Omental fat pad (tissue), 4 donors: ENCODE results near the gene F2RL2. TPM values are rescaled to one million over a fixed set of nuclear protein-coding genes. Genes with fewer than 3 reads are reported as not detected.

ENCODE experiments used
- ATAC-seq: fragments of 150-250 bp; one replicate; pipeline ENCODE4 v1.9.1; 2016; ENCODE audit warnings: mild to moderate bottlenecking, moderate library complexity; ENCODE audit not compliant: low FRiP score
- DNase-seq: peaks from one replicate; pipeline ENCODE4 v3.0.0-alpha.2; 2019; ENCODE audit warnings: low spot score
- total RNA-seq, 4 donors: library from RNA; depleted of rRNA; stranded (reverse); fragments of >200 nt; gene quantifications; one replicate each; pipeline ENCODE4 v1.1.0, GENCODE V29; 2016
- TF ChIP-seq, protein P1 (sequence below), 3 donors: fragments of 450-650 bp; IDR thresholded peaks; one replicate each; pipeline ENCODE4 v1.5.1; 2016 to 2017; ENCODE audit warnings: antibody characterized with exemption in 3 of 3, mild to moderate bottlenecking in 3 of 3, moderate library complexity in 2 of 3

The F2RL2 gene
- total RNA-seq, 4 donors from 2014 or later, result 0.28 to 0.63 TPM; not detected in 2

DNA sequence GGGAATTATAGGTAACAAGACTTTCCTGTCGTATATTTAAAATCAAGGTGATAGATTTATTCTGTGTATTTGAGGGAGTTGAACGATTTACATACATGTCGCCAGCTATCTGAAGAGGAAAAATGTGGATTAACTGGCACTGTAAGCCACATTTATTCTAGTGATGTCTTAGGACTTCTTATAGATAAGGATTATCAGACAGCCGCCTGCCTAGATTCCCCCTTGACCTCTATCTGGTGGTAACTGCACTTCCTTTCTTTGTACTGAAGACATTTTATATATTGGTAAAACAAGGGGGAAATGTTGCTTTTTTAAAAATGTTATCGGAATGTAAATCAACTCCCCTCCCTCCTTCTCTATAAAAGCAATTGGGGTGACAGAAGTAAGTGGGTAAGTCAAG lies 39.3 kb upstream of the F2RL2 start:
- TF ChIP-seq, protein P1, sequence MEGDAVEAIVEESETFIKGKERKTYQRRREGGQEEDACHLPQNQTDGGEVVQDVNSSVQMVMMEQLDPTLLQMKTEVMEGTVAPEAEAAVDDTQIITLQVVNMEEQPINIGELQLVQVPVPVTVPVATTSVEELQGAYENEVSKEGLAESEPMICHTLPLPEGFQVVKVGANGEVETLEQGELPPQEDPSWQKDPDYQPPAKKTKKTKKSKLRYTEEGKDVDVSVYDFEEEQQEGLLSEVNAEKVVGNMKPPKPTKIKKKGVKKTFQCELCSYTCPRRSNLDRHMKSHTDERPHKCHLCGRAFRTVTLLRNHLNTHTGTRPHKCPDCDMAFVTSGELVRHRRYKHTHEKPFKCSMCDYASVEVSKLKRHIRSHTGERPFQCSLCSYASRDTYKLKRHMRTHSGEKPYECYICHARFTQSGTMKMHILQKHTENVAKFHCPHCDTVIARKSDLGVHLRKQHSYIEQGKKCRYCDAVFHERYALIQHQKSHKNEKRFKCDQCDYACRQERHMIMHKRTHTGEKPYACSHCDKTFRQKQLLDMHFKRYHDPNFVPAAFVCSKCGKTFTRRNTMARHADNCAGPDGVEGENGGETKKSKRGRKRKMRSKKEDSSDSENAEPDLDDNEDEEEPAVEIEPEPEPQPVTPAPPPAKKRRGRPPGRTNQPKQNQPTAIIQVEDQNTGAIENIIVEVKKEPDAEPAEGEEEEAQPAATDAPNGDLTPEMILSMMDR (IDR thresholded peaks at IDR 0.05), result no peak
- ATAC-seq, result no peak
- no peak for DNase-seq

DNA sequence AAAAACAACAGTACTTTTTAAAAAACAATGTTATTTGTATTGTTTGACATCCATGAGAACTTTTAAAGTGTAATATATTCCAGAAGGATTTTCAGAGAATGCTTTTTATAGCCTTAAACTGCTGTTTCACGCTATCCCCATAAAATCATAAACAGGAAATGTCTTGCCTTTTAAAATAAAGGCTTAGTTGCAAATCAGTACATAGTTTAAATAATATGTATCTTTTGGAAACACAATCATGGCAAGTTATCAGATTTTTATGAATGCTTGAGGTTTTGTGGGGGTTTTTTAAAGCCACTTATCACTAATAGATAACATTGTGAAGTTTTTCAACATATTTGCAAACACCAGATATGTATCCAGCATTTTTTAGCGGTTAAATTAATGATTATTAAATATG lies 37.2 kb upstream of the F2RL2 start:
- TF ChIP-seq, protein P1 (IDR thresholded peaks at IDR 0.05), result no peak
- DNase-seq, result no peak
- no peak for ATAC-seq

DNA sequence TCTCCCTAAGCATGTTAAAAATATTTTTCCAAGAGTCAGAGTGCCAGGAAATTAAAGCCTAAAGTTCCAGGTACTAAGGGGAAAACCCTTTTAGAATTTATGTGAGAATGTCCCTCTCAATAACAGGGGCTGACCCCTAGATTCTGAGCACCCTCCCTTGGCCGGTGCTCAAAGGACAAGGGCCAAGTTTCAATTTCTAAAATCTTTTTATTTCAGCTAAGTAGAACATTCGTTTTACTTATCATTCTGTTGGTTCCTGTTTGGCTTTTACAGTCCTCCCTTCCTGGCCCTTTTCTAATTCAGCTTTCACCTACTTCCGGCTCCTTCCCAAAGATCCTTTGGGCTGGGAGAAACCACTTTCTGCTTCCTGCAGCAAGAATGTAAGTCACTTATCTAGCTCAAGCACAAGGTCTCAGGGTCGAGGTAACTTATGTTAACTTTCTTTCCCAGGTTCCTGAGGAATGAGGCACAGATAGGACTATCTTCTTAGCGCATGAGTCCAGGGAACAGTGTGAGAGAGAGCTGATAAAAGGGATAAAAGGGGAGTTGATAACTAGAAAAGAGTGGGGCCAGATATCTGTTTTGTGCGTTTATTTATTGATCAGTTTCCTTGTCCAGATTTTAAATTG lies 34.6 kb upstream of the F2RL2 start:
- TF ChIP-seq, protein P1 (IDR thresholded peaks at IDR 0.05), result no peak
- ATAC-seq, result no peak
- DNase-seq, result no peak

DNA sequence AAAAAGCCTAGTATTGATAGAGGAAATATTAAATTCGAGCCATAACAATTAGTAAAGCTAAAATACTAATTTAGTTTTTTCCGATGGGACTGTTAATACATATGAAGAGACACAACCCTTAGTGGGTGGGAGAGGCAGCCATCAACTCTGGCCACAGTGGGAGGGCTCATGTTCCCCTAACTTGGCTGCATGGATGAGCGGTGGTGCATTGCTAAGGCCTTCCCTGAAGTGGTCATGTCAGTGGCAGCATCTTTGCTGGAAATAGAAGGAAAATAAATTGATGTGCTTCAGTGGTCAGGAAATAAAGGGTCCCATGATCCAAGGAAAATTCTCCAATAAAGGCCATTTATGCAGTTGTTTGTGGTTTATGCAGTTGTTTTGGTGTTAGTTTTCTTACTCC lies 33.9 kb upstream of the F2RL2 start:
- DNase-seq (no peak), ATAC-seq (no peak)
- TF ChIP-seq, protein P1 (IDR thresholded peaks at IDR 0.05), result no peak

DNA sequence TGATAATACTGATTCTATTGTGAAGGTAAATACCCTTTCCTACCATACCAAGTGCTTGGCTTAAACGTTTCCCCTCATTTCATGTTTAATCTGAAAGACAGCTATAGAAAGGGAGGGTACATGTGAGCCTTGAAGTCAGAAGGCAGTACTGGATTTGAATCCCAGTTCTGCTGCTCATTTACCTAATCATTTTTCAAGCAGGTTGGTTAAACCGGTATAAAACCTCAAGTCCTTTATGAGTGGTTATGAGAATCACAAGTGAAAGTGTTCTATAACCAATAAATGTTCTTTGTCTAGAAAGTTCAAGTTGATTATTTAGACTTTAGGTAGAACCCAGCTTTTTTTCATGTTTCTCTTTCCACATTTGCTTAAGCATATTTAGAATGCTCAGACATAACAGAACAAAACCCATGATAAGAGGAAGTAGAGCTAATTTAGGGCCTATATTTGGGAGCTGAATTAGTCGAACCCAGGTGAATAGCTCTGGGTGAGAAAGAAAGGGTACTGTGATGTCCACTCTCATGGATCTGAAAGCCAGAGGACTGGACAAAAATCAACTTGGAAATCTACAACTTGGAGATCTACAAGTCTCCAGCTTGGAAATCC lies 29.7 kb upstream of the F2RL2 start:
- ATAC-seq (no peak), DNase-seq (no peak)
- TF ChIP-seq, protein P1 (IDR thresholded peaks at IDR 0.05), result no peak

DNA sequence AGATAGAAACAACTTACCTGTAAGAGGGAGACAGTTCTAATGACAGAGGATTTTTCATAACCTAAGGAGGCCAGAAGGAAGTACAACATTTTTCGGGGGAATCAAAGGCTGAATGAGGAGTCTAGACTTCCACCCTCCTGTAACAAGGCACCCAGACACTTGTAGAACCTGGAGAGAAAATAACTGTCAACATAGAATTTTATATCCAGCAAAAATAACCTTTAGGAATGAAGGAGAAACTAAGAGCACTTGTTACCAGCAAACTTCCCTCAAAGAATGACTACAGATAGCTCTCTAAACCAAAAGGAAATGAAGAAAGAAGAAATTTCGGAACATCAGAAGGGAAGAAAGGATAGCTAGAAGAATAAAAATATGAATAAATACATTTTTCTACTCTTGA lies 25.9 kb upstream of the F2RL2 start:
- TF ChIP-seq, protein P1 (IDR thresholded peaks at IDR 0.05), result no peak
- ATAC-seq (no peak), DNase-seq (no peak)

DNA sequence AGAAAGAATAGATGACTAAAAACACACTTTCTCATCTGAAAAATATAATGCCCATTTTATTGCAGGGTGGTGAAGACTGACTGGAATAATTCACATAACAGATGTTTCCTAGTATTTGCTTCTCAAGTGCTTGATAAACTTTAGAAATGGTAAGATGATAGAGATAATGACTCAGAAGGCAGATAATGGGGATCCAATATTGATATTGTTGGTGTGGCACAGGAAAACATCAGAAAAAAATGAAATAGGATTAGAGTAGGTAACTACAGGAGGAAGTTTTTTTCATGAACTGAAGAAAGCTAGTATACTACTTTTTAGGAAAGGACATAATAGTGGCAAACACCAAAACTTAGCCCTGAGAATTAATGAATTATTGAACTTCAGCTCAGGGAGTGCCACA lies 20.2 kb upstream of the F2RL2 start:
- TF ChIP-seq, protein P1 (IDR thresholded peaks at IDR 0.05), result no peak
- DNase-seq (no peak), ATAC-seq (no peak)
